SJSA1 (cell line): ENCODE results near the gene ZNF597. TPM values are rescaled to one million over a fixed set of nuclear protein-coding genes. Genes with fewer than 3 reads are reported as not detected.
A peak's percentile ranks its signal among the peaks of the same experiment; 100 is the strongest.

Experiments used
- DNase-seq, 2 experiments: peaks; one replicate each; pipeline ENCODE4 v3.0.0-alpha.2; 2015 to 2020; ENCODE audit warnings: low spot score in 2 of 2, low read depth in 1 of 2
- H3K27ac ChIP-seq: fragments of 250-450 bp; sonication (Bioruptor Pico); 2 replicates; pipeline ENCODE4 v1.5.1; 2020; ENCODE audit warnings: mild to moderate bottlenecking, moderate library complexity
- H3K27me3 ChIP-seq: fragments of 250-450 bp; sonication (Bioruptor Pico); replicated peaks from 2 replicates; pipeline ENCODE4 v1.5.1; 2020; ENCODE audit warnings: mild to moderate bottlenecking, moderate library complexity
- H3K36me3 ChIP-seq: fragments of 250-450 bp; sonication (Bioruptor Pico); 2 replicates; pipeline ENCODE4 v1.5.1; 2020; ENCODE audit warnings: mild to moderate bottlenecking
- H3K4me1 ChIP-seq: fragments of 250-450 bp; sonication (Bioruptor Pico); replicated peaks from 2 replicates; pipeline ENCODE4 v1.6.1; 2021; ENCODE audit warnings: mild to moderate bottlenecking
- H3K4me3 ChIP-seq: fragments of 250-450 bp; sonication (Bioruptor Pico); 2 replicates; pipeline ENCODE4 v1.5.1; 2020; ENCODE audit warnings: mild to moderate bottlenecking
- H3K9me3 ChIP-seq: fragments of 250-450 bp; sonication (Bioruptor Pico); replicated peaks from 2 replicates; pipeline ENCODE4 v1.5.1; 2020; ENCODE audit warnings: mild to moderate bottlenecking
- total RNA-seq: library from RNA; depleted of rRNA; stranded (reverse); fragments of >200 nt; shearing (Covaris generic); gene quantifications from 2 replicates; pipeline ENCODE4 v1.2.3, GENCODE V29; 2014; rRNA removed

Gene ZNF597, protein sequence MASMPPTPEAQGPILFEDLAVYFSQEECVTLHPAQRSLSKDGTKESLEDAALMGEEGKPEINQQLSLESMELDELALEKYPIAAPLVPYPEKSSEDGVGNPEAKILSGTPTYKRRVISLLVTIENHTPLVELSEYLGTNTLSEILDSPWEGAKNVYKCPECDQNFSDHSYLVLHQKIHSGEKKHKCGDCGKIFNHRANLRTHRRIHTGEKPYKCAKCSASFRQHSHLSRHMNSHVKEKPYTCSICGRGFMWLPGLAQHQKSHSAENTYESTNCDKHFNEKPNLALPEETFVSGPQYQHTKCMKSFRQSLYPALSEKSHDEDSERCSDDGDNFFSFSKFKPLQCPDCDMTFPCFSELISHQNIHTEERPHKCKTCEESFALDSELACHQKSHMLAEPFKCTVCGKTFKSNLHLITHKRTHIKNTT
- total RNA-seq, result 2.1 and 2.9 TPM in 2 replicates

- H3K4me3 ChIP-seq, result peak within 1 kb of the TSS; percentile 50
- DNase-seq, result peak; percentile 83 to 87
- no peaks in the 10 kb centered on the region for H3K27me3 ChIP-seq
- no peaks in the 10 kb centered on the region; the same call in 1 of the 2 replicates for H3K9me3 ChIP-seq
- peak within 1 kb of the TSS; percentile 52 for H3K27ac ChIP-seq
- no peaks in the 10 kb centered on the region for H3K4me1 ChIP-seq
- H3K36me3 ChIP-seq, result peaks cover 30% of the 10 kb centered on the region
Observed at GRCh38 chr16:3443108-3444031, at the start of gene ZNF597, which contains the start of gene NAA60. ZNF597 (minus strand) TSS chr16:3443504; CDS start chr16:3443153, 351 bp downstream. NAA60 (plus strand) TSS chr16:3443680; CDS start chr16:3476228, 32,548 bp downstream.

- Histone ChIP-seq H3K27ac (no peak overlapping the region), H3K36me3 (peaks cover 6% of the 10 kb centered on the region; the same call in 1 of the 2 replicates), H3K4me1 (no peaks in the 10 kb centered on the region), H3K9me3 (no peaks in the 10 kb centered on the region), H3K4me3 (no peak overlapping the region), H3K27me3 (no peaks in the 10 kb centered on the region)
- no peak for DNase-seq
Observed at GRCh38 chr16:3492356-3492755, 49.1 kb upstream of the ZNF597 start.

GRCh38 chr16:3490911-3491629 lies 47.8 kb upstream of the ZNF597 start:
- no peak for DNase-seq

GRCh38 chr16:3488801-3489200 lies 45.5 kb upstream of the ZNF597 start:
- Histone ChIP-seq H3K36me3 (peaks cover 39% of the 10 kb centered on the region), H3K4me3 (no peak overlapping the region), H3K27ac (no peak overlapping the region), H3K9me3 (no peaks in the 10 kb centered on the region), H3K27me3 (no peaks in the 10 kb centered on the region), H3K4me1 (no peaks in the 10 kb centered on the region)
- no peak for DNase-seq

More at GRCh38 chr16:3490911-3491629, 47.8 kb upstream of the ZNF597 start:
- Histone ChIP-seq H3K27ac (no peak overlapping the region), H3K27me3 (no peaks in the 10 kb centered on the region), H3K36me3 (peaks cover 16% of the 10 kb centered on the region), H3K9me3 (no peaks in the 10 kb centered on the region), H3K4me3 (no peak overlapping the region), H3K4me1 (no peaks in the 10 kb centered on the region)

DNA sequence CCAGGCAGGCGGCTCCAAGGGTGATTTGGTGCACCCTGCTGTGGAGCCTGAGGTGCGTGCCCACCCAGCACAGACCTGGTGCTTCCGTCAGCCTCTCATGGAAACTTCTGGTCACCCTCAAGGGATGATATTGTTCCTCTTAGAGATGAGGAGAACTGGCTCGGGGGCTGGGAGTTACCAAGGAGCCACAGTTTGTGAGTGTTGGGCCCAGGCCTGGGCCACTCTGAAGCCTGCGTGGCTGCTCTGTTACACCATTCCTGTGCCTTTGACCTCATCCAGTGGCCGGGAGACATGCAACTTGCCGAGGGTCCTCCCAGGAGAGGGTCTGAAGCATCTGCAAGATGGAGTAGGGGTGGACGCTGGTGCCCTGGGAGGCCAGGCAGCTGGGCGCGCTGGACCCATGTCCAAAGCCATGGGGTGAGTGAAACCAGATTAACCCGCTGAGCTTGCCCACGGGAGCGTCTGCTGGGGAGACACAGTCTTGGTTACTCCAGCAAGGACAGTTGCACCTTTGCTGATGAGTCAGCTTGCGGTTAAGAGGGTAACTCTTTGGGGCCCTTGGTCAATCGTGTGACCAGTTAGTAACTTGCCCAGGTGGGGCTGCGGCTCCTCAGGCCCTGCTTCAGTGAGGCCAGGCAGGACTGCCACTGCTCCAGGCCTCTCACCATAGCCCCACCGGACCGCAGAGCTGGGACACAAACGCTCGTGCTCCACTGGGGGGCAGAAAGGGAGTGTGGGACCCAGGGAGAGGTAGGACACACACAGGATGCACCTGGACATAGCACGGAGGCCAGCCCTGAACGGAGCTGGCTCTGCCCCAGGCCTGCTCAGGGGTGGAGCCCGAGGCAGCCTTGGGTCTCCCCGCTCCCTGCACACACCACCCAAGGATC lies 44.5 kb upstream of the ZNF597 start:
- Histone ChIP-seq H3K36me3 (peaks cover 49% of the 10 kb centered on the region), H3K4me3 (no peak overlapping the region), H3K27me3 (no peaks in the 10 kb centered on the region), H3K9me3 (no peaks in the 10 kb centered on the region), H3K4me1 (no peaks in the 10 kb centered on the region), H3K27ac (no peak overlapping the region)
- DNase-seq, result no peak

- Histone ChIP-seq H3K9me3 (no peaks in the 10 kb centered on the region), H3K36me3 (peaks cover 56% of the 10 kb centered on the region), H3K27me3 (no peaks in the 10 kb centered on the region), H3K4me3 (no peak overlapping the region), H3K27ac (no peak overlapping the region), H3K4me1 (no peaks in the 10 kb centered on the region)
- DNase-seq, result no peak
Observed at GRCh38 chr16:3486506-3487215, 43.4 kb upstream of the ZNF597 start.

DNA sequence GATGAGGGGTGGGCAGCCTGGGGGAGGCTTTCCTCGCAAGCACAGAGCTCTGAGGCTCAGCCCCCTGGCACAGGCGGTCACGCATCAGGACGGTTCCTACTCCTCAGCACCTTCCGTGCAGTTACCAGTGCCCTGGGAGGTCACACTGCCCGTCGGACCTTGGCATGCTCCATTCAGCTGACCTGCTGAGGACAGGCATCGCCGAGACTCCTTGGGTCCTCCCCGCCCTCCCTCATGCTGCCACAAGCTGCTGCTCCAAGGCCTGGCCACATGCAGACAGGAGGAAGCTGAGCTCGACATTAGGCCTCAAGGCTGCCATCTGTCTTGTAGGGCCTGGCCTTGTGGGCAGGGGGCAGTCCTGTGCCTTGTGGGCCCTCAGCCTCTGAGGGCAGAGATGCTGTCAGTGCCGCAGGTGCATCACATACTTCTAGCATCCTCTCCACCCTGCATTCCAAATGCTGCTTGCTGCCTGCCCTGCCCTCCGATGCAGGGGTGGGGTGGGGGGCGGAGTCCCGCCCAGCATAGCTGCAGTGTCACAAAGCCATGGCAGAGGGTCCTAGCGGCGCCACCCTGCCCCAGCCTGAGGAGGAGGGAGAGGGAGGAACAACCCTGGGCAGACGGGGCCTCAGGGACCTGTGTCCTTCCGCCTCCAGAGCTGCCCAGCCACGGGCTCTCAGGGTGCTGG lies 42.7 kb upstream of the ZNF597 start:
- Histone ChIP-seq H3K4me1 (no peaks in the 10 kb centered on the region), H3K4me3 (no peak overlapping the region), H3K27ac (no peak overlapping the region), H3K36me3 (peaks cover 63% of the 10 kb centered on the region), H3K27me3 (no peaks in the 10 kb centered on the region), H3K9me3 (no peaks in the 10 kb centered on the region)
- no peak for DNase-seq

DNA sequence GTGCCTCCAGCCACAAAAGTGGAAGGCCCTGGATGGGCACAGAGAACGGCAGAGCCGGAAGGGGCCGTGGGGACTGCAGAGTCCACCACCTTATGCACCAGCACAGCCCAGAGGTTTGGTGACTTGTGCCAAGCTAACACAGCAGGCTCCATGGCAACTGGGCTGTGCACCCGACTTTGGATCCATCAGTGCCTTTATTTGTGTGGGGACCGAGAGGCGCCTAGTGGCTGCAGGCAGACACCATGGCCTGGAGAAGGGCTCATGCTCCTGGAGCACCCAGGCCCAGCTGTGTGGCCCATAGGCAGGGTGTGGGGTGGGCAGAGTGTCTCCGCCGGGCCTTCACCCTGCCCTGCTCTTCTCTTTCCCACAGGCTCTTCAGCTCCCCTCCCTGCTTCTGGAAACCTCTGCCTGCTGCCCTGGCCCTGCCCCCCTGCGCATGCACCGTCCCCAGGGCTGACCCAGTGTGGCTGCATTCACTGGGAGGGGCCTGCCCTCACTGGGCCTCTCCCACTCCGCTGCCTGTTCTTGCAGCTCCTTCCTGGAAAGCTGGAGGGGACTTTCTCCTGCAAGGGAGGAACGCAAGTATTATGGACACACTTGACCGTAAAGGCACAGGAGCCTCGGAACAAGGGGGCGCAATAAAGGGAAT lies 41.9 kb upstream of the ZNF597 start:
- peaks cover 66% of the 10 kb centered on the region for H3K36me3 ChIP-seq
- no peak overlapping the region for H3K4me3 ChIP-seq
- H3K9me3 ChIP-seq, result no peaks in the 10 kb centered on the region
- H3K27ac ChIP-seq, result no peak overlapping the region
- no peaks in the 10 kb centered on the region for H3K27me3 ChIP-seq
- no peak for DNase-seq
- H3K4me1 ChIP-seq, result no peaks in the 10 kb centered on the region

DNA sequence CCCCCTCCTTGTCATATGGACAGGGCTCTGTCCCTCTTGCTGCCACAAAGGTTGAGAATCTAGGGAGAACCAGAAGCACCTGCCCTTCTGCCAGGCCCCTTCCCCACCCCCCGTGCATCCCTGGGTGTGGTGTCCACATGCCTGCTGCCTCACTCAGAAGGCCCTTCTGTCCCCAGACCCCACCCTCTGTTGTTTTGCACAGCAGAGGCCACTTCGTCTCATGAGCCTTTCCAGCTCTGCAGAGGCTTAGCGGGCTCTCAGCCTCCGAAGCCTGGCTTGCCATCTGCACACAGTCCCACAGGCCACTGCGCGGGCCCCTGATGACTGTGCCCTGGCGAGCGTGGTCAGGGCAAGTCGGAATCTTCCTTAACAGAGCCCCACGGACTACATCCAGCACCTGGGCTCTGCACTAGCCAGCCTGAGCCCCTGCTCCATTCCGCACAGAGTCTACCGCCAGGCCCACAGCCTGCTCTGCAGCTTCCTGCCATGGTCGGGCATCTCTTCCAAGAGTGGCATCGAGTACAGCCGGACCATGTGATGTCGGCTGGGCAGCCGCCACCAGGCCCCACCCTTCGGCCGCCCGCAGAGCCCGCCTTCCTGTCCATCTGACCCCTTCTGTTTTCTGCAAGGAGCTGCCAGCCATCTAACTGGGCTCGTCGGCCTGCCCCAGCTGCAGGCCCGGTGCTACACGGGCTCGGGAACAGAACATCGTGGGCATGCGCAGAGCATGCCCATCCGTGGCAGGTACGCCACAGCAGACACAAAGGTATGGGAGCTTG lies 41.2 kb upstream of the ZNF597 start:
- H3K4me1 ChIP-seq, result no peaks in the 10 kb centered on the region
- H3K36me3 ChIP-seq, result peaks cover 73% of the 10 kb centered on the region
- no peak overlapping the region for H3K27ac ChIP-seq
- H3K27me3 ChIP-seq, result no peaks in the 10 kb centered on the region
- no peak for DNase-seq
- H3K4me3 ChIP-seq, result no peak overlapping the region
- no peaks in the 10 kb centered on the region for H3K9me3 ChIP-seq

GRCh38 chr16:3482659-3483241 lies 39.4 kb upstream of the ZNF597 start:
- Histone ChIP-seq H3K27ac (no peak overlapping the region), H3K27me3 (no peaks in the 10 kb centered on the region), H3K4me1 (no peaks in the 10 kb centered on the region), H3K36me3 (peaks cover 73% of the 10 kb centered on the region), H3K9me3 (no peaks in the 10 kb centered on the region), H3K4me3 (no peak overlapping the region)
- DNase-seq, result no peak
